Natural killer cell (primary cell): ENCODE data around the gene SRP9. TPM values are rescaled to one million over a fixed set of nuclear protein-coding genes. Genes with fewer than 3 reads are reported as not detected.

Experiments used
- ATAC-seq, 3 donors: fragments of 150-1000 bp in 2 of 3; fragments of 200-7000 bp in 1 of 3; cut with Tn5 transposase; 1 replicate in 1 of 3; 2 replicates in 2 of 3; pipeline ENCODE4 v1.10.0; 2021; ENCODE audit warnings: mild to moderate bottlenecking in 2 of 3, moderate library complexity in 2 of 3
- DNase-seq, 2 donors: peaks; one replicate each; pipeline versions ENCODE4 v3.0.0 to v3.0.0-alpha.2; 2013 to 2021; ENCODE audit warnings: mixed read lengths in 1 of 2
- H3K27ac ChIP-seq: one replicate; pipeline ENCODE4 v1.5.1; 2013; ENCODE audit warnings: mild to moderate bottlenecking, low read length
- H3K27me3 ChIP-seq: one replicate; pipeline ENCODE4 v1.6.1; 2013; ENCODE audit warnings: low read length; ENCODE audit not compliant: control insufficient read depth, insufficient read depth
- H3K36me3 ChIP-seq: one replicate; pipeline ENCODE4 v1.6.1; 2013; ENCODE audit warnings: low read length; ENCODE audit not compliant: control insufficient read depth, insufficient read depth
- H3K4me1 ChIP-seq: one replicate; pipeline ENCODE4 v1.6.1; 2013; ENCODE audit warnings: low read length; ENCODE audit not compliant: control insufficient read depth, insufficient read depth
- H3K4me3 ChIP-seq: one replicate; pipeline ENCODE4 v1.5.1; 2013; ENCODE audit warnings: low read length
- H3K9me3 ChIP-seq: one replicate; pipeline ENCODE4 v1.6.1; 2013; ENCODE audit warnings: low read length; ENCODE audit not compliant: control insufficient read depth, insufficient read depth
- H3K27ac Mint-ChIP-seq, 2 donors: one replicate each; pipeline ENCODE4 v1.8.0; 2022; ENCODE audit warnings: mild to moderate bottlenecking in 2 of 2, mixed read lengths in 2 of 2, moderate library complexity in 1 of 2
- H3K27me3 Mint-ChIP-seq, 2 donors: one replicate each; pipeline ENCODE4 v1.8.0; 2022; ENCODE audit warnings: low read depth in 2 of 2, mixed read lengths in 2 of 2
- H3K36me3 Mint-ChIP-seq: one replicate; pipeline ENCODE4 v1.8.0; 2022; ENCODE audit warnings: mixed read lengths
- H3K4me1 Mint-ChIP-seq, 2 donors: one replicate each; pipeline ENCODE4 v1.8.0; 2022; ENCODE audit warnings: mixed read lengths in 2 of 2
- H3K4me3 Mint-ChIP-seq: one replicate; pipeline ENCODE4 v1.8.0; 2022; ENCODE audit warnings: mild to moderate bottlenecking, moderate library complexity, mixed read lengths
- H3K9me3 Mint-ChIP-seq, 2 donors: one replicate each; pipeline ENCODE4 v1.8.0; 2022; ENCODE audit warnings: mixed read lengths in 2 of 2
- CTCF ChIP-seq: fragments of 200-600 bp; IDR thresholded peaks from one replicate; pipeline ENCODE4 v1.8.0; 2022; ENCODE audit warnings: antibody characterized with exemption
- WGBS: methylation state at CpG from one replicate; pipeline ENCODE4 v1.1.7; 2013; ENCODE audit warnings: missing lambda C conversion rate; ENCODE audit not compliant: insufficient coverage; 5-methylcytosine and 5-hydroxymethylcytosine counted together
- intact Hi-C: fragments of 100-400 bp; cut with micrococcal nuclease; formaldehyde crosslinking; loops from one replicate; pipeline ENCODE4 v1.14.2; 2022
- total RNA-seq, 4 donors: library from RNA; stranded (reverse); fragments of 120-200 nt in 1 of 4; gene quantifications; one replicate each; pipeline versions ENCODE4 v1.2.3 to v1.2.4, GENCODE V29; 2013 to 2022

The SRP9 gene
- total RNA-seq, 3 donors from 2014 or later (not counting 1 experiment from before 2014, with no cell fraction given) = 83.1 to 116 (median 93.0) TPM

GRCh38 chr1:225823811-225824261 lies 46.2 kb downstream of the SRP9 start:
- no peak overlapping the region for H3K4me3 Mint-ChIP-seq
- H3K36me3 ChIP-seq = no peaks in the 10 kb centered on the region
- no peak overlapping the region for H3K27ac Mint-ChIP-seq
- no peaks in the 10 kb centered on the region for H3K27me3 Mint-ChIP-seq
- no peak for DNase-seq
- no peaks in the 10 kb centered on the region for H3K9me3 Mint-ChIP-seq
- H3K4me1 ChIP-seq = no peaks in the 10 kb centered on the region
- H3K27me3 ChIP-seq = no peaks in the 10 kb centered on the region
- H3K4me1 Mint-ChIP-seq = no peaks in the 10 kb centered on the region
- intact Hi-C loops = no loop called here
- no peaks in the 10 kb centered on the region for H3K9me3 ChIP-seq
- no peak overlapping the region for H3K27ac ChIP-seq
- no peaks in the 10 kb centered on the region for H3K36me3 Mint-ChIP-seq
- WGBS = 87% methylated on average over 12 of the region's 12 CpGs
- no peak overlapping the region for H3K4me3 ChIP-seq
- no peak for ATAC-seq
- TF ChIP-seq CTCF = no peak

- Histone ChIP-seq H3K27ac (no peak overlapping the region), H3K36me3 (no peaks in the 10 kb centered on the region), H3K9me3 (no peaks in the 10 kb centered on the region), H3K4me1 (no peaks in the 10 kb centered on the region), H3K4me3 (no peak overlapping the region), H3K27me3 (no peaks in the 10 kb centered on the region)
- Mint-ChIP-seq H3K4me3 (no peak overlapping the region), H3K9me3 (no peaks in the 10 kb centered on the region), H3K27ac (no peak overlapping the region), H3K27me3 (no peaks in the 10 kb centered on the region), H3K4me1 (no peaks in the 10 kb centered on the region), H3K36me3 (no peaks in the 10 kb centered on the region)
- intact Hi-C loops = no loop called here
- ATAC-seq (no peak), DNase-seq (no peak)
- WGBS = 89% methylated on average over 9 of the region's 12 CpGs
- no peak for TF ChIP-seq CTCF
Observed at GRCh38 chr1:225824533-225824941, 46.9 kb downstream of the SRP9 start.

- Histone ChIP-seq H3K9me3 (no peaks in the 10 kb centered on the region), H3K36me3 (no peaks in the 10 kb centered on the region), H3K27me3 (no peaks in the 10 kb centered on the region), H3K4me1 (no peaks in the 10 kb centered on the region), H3K4me3 (no peak overlapping the region), H3K27ac (no peak overlapping the region)
- H3K9me3 Mint-ChIP-seq = no peaks in the 10 kb centered on the region
- no peaks in the 10 kb centered on the region for H3K4me1 Mint-ChIP-seq
- H3K4me3 Mint-ChIP-seq = no peak overlapping the region
- H3K27me3 Mint-ChIP-seq = no peaks in the 10 kb centered on the region
- TF ChIP-seq CTCF = no peak
- intact Hi-C loops = no loop called here
- no peak for DNase-seq
- H3K27ac Mint-ChIP-seq = no peak overlapping the region
- WGBS = 89% methylated on average over 6 of the region's 6 CpGs
- no peaks in the 10 kb centered on the region for H3K36me3 Mint-ChIP-seq
- no peak for ATAC-seq
Observed at GRCh38 chr1:225825078-225825477, 47.5 kb downstream of the SRP9 start.

DNA sequence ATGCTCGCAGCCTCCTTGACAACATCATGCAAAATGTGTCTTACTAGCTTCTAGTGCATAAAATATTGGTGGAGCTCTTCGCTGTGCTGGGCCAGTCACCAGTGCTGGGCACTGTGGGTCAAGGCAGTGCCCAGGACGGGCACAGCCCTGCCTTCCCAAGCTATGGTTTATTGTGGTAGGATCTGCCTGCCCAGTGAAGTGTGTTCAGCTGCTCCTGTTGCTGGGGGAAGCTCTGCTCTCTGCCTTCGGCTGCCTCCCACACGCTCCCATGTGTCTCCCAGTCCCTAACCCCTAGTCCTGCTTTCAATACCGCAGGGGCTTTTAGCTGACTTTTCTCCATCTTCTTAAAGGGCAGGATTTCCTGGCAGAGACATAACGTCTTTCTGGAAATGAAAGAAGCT lies 48.0 kb downstream of the SRP9 start:
- Mint-ChIP-seq H3K9me3 (no peaks in the 10 kb centered on the region), H3K36me3 (no peaks in the 10 kb centered on the region), H3K4me1 (no peaks in the 10 kb centered on the region), H3K27ac (no peak overlapping the region), H3K27me3 (no peaks in the 10 kb centered on the region), H3K4me3 (no peak overlapping the region)
- H3K27ac ChIP-seq = no peak overlapping the region
- H3K9me3 ChIP-seq = no peaks in the 10 kb centered on the region
- no peak for TF ChIP-seq CTCF
- no peaks in the 10 kb centered on the region for H3K27me3 ChIP-seq
- WGBS = 77% methylated on average over 7 of the region's 7 CpGs
- no peak for DNase-seq
- no peaks in the 10 kb centered on the region for H3K4me1 ChIP-seq
- H3K4me3 ChIP-seq = no peak overlapping the region
- intact Hi-C loops = no loop called here
- H3K36me3 ChIP-seq = no peaks in the 10 kb centered on the region
- no peak for ATAC-seq
